ENCODE data around the gene MED9.

Gene MED9

GRCh38 chr17:17491546-17491988 is 14.8 kb downstream of the MED9 start:
- no peak for DNase-seq (ENCODE audit: low read depth, low spot score)
- POLR2A ChIA-PET: no interaction called here
- no peak for TF ChIP-seq CTCF (IDR thresholded peaks at IDR 0.05; ENCODE audit: insufficient read depth, low read length, missing control alignments)
- CTCF ChIA-PET: interaction anchor here (0.8 to 4.8 kb wide), 6 partner anchors 13 to 151 kb away, joined by 3 to 32 read pairs (median 10); no protein-coding TSS in a partner anchor
- H3K4me3 ChIP-seq (ENCODE audit: low read depth, low read length): no peak overlapping the region

- CTCF ChIA-PET: interaction anchor here (1.3 to 4.8 kb wide), 4 partner anchors 13 to 137 kb away, joined by 4 to 32 read pairs (median 13); no protein-coding TSS in a partner anchor
- H3K4me3 ChIP-seq (ENCODE audit: low read depth, low read length): no peak overlapping the region
- DNase-seq (ENCODE audit: low read depth, low spot score): no peak
- no peak for TF ChIP-seq CTCF (IDR thresholded peaks at IDR 0.05; ENCODE audit: insufficient read depth, low read length, missing control alignments)
- POLR2A ChIA-PET: no interaction called here
Measured at GRCh38 chr17:17492085-17492484, 15.3 kb downstream of the MED9 start.

- no peak overlapping the region for H3K4me3 ChIP-seq (ENCODE audit: low read depth, low read length)
- DNase-seq (ENCODE audit: low read depth, low spot score): no peak
- TF ChIP-seq CTCF (IDR thresholded peaks at IDR 0.05; ENCODE audit: insufficient read depth, low read length, missing control alignments): no peak
- ChIA-PET CTCF (interaction anchor here (1.3 to 4.8 kb wide), 3 partner anchors 76 to 137 kb away, joined by 4 to 32 read pairs (median 18); no protein-coding TSS in a partner anchor), POLR2A (no interaction called here)
Measured at GRCh38 chr17:17492571-17492970, 15.8 kb downstream of the MED9 start.

GRCh38 chr17:17493249-17493985 is 16.6 kb downstream of the MED9 start:
- POLR2A ChIA-PET: no interaction called here
- no peak overlapping the region for H3K4me3 ChIP-seq (ENCODE audit: low read depth, low read length)
- DNase-seq (ENCODE audit: low read depth, low spot score): no peak
- CTCF ChIA-PET: interaction anchor here (4.8 kb wide), 1 partner anchor 138 kb away, joined by 32 read pairs; no protein-coding TSS in a partner anchor
- TF ChIP-seq CTCF (IDR thresholded peaks at IDR 0.05; ENCODE audit: insufficient read depth, low read length, missing control alignments): no peak

GRCh38 chr17:17493986-17494466 is 17.2 kb downstream of the MED9 start:
- ChIA-PET POLR2A (no interaction called here), CTCF (no interaction called here)
- no peak for DNase-seq (ENCODE audit: low read depth, low spot score)
- TF ChIP-seq CTCF (IDR thresholded peaks at IDR 0.05; ENCODE audit: insufficient read depth, low read length, missing control alignments): no peak
- H3K4me3 ChIP-seq (ENCODE audit: low read depth, low read length): no peak overlapping the region

GRCh38 chr17:17494499-17494869 is 17.7 kb downstream of the MED9 start:
- POLR2A ChIA-PET: interaction anchor here (0.5 kb wide), 1 partner anchor 21 kb away, joined by 3 read pairs; no protein-coding TSS in a partner anchor
- no peak for TF ChIP-seq CTCF (IDR thresholded peaks at IDR 0.05; ENCODE audit: insufficient read depth, low read length, missing control alignments)
- DNase-seq (ENCODE audit: low read depth, low spot score): no peak
- H3K4me3 ChIP-seq (ENCODE audit: low read depth, low read length): no peak overlapping the region; the same call in 1 of the 2 replicates
- CTCF ChIA-PET: interaction anchor here (3.7 to 7.0 kb wide), 3 partner anchors 74 to 147 kb away, joined by 67 to 172 read pairs (median 111); no protein-coding TSS in a partner anchor

Data from AG04449 (cell line).